Prostate gland (tissue), 2 donors: ENCODE data around the gene PSORS1C1.

Experiments
- POLR2A ChIP-seq: fragments of 450-650 bp; IDR thresholded peaks from one replicate; pipeline ENCODE4 v1.6.1; 2016; ENCODE audit warnings: antibody characterized with exemption, mild to moderate bottlenecking
- POLR2AphosphoS5 ChIP-seq: sonication (generic); formaldehyde crosslinking; IDR thresholded peaks from one replicate; pipeline ENCODE4 v1.6.1; 2017; ENCODE audit warnings: antibody characterized with exemption
- TF ChIP-seq, protein P1 (sequence below), 4 experiments: fragments of 200-600 bp in 2 of 4; fragments of 450-650 bp in 2 of 4; sonication (generic) in 2 of 4; IDR thresholded peaks; 1 replicate in 3 of 4; 2 replicates in 1 of 4; pipeline ENCODE4 v1.5.1; 2016 to 2019; ENCODE audit warnings: antibody characterized with exemption in 4 of 4, mild to moderate bottlenecking in 2 of 4, moderate library complexity in 2 of 4

DNA sequence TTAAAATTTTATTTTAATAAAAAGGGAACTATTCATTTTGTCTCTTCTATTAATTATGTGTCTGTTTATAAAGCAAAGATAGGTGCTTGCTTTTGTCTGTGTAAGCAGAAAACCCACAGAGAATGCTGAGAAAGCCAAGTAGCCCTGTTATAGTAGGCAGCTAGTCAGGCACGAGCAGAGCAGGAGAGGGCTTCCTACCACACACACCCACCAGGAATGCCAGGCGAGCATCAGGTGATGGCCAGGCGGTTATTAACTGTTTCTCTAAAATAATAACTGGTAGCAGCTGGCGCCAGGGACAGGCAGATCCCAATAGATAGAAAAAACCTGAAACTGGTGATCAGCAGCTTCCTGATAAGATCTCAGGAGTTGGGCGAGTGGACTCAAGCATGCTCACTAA, 17.9 kb upstream of the PSORS1C1 start:
- TF ChIP-seq, protein P1, sequence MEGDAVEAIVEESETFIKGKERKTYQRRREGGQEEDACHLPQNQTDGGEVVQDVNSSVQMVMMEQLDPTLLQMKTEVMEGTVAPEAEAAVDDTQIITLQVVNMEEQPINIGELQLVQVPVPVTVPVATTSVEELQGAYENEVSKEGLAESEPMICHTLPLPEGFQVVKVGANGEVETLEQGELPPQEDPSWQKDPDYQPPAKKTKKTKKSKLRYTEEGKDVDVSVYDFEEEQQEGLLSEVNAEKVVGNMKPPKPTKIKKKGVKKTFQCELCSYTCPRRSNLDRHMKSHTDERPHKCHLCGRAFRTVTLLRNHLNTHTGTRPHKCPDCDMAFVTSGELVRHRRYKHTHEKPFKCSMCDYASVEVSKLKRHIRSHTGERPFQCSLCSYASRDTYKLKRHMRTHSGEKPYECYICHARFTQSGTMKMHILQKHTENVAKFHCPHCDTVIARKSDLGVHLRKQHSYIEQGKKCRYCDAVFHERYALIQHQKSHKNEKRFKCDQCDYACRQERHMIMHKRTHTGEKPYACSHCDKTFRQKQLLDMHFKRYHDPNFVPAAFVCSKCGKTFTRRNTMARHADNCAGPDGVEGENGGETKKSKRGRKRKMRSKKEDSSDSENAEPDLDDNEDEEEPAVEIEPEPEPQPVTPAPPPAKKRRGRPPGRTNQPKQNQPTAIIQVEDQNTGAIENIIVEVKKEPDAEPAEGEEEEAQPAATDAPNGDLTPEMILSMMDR (IDR thresholded peaks at IDR 0.05), result no peak
- TF ChIP-seq POLR2A, result no peak
- no peak for TF ChIP-seq POLR2AphosphoS5
